K562 (cell line): Measurements from ENCODE around the gene CFD. TPM values are rescaled to one million over a fixed set of nuclear protein-coding genes. Genes with fewer than 3 reads are reported as not detected.

ENCODE experiments used
- ATF7 ChIP-seq: fragments of 450-650 bp; IDR thresholded peaks from 2 replicates; pipeline ENCODE4 v1.7.1; 2014; ENCODE audit warnings: mild to moderate bottlenecking, moderate library complexity
- BRF2 ChIP-seq: IDR thresholded peaks from 3 replicates; pipeline ENCODE4 v1.6.1; 2011; ENCODE audit warnings: borderline replicate concordance, mild to moderate bottlenecking; ENCODE audit not compliant: insufficient read length, insufficient read depth
- FOXA3 ChIP-seq, 2 experiments: fragments of 450-650 bp in 1 of 2; sonication (generic) in 1 of 2; formaldehyde crosslinking; IDR thresholded peaks in 1 of 2; conservative IDR thresholded peaks in 1 of 2; 2 replicates each; pipeline versions ENCODE4 v1.4.0 to v1.8.0; 2020 to 2022; ENCODE audit warnings: mild to moderate bottlenecking in 2 of 2, missing genetic modification reagents in 1 of 2
- KAT7 ChIP-seq: sonication (generic); formaldehyde crosslinking; IDR thresholded peaks from 2 replicates; pipeline ENCODE4 v1.8.0; 2022; ENCODE audit warnings: missing genetic modification reagents, mild to moderate bottlenecking, borderline replicate concordance
- KLF13 ChIP-seq: fragments of 450-650 bp; IDR thresholded peaks from 2 replicates; pipeline ENCODE4 v1.6.1; 2016; ENCODE audit warnings: missing genetic modification characterization, low read depth, mild to moderate bottlenecking, missing compliant biosample characterization, moderate library complexity, borderline replicate concordance
- NFIC ChIP-seq: fragments of 450-650 bp; IDR thresholded peaks from 2 replicates; pipeline ENCODE4 v1.6.1; 2017; ENCODE audit warnings: mild to moderate bottlenecking, inconsistent platforms
- POLR2B ChIP-seq: fragments of 450-650 bp; IDR thresholded peaks from 2 replicates; pipeline ENCODE4 v1.6.1; 2018; ENCODE audit warnings: low read depth; ENCODE audit not compliant: partially characterized antibody
- PURB ChIP-seq: sonication (generic); formaldehyde crosslinking; IDR thresholded peaks from 2 replicates; pipeline ENCODE4 v1.9.0; 2021; ENCODE audit warnings: low read depth, mild to moderate bottlenecking, missing genetic modification reagents
- SAFB ChIP-seq: fragments of 200-400 bp; formaldehyde crosslinking; IDR thresholded peaks from 2 replicates; pipeline ENCODE4 v1.6.1; 2017; ENCODE audit warnings: low read depth, low read length, borderline replicate concordance
- SIN3A ChIP-seq, 2 experiments: fragments of 150-350 bp in 1 of 2; IDR thresholded peaks; 2 replicates each; pipeline ENCODE4 v1.6.1; 2011 to 2016; ENCODE audit warnings: borderline replicate concordance in 2 of 2, low read depth in 2 of 2, low read length in 2 of 2, mild to moderate bottlenecking in 2 of 2, moderate library complexity in 2 of 2; ENCODE audit not compliant: control insufficient read depth in 1 of 2
- SIN3B ChIP-seq: fragments of 450-650 bp; IDR thresholded peaks from 2 replicates; pipeline ENCODE4 v1.6.1; 2017; ENCODE audit warnings: low read depth, mild to moderate bottlenecking, moderate library complexity
- SRF ChIP-seq, 2 experiments: fragments of 250-450, 450-650 bp in 1 of 2; sonication (Bioruptor Pico) in 1 of 2; sonication (generic) in 1 of 2; formaldehyde crosslinking; IDR thresholded peaks; 2 replicates each; pipeline versions ENCODE4 v1.5.0 to v1.5.1; 2020 to 2022; ENCODE audit warnings: mild to moderate bottlenecking in 1 of 2, missing genetic modification reagents in 1 of 2
- TAF1 ChIP-seq: IDR thresholded peaks from 2 replicates; pipeline ENCODE4 v1.6.1; 2011; ENCODE audit warnings: mild to moderate bottlenecking, low read length, moderate library complexity; ENCODE audit not compliant: insufficient read depth, control insufficient read depth, severe bottlenecking; ENCODE audit errors: extremely low read depth
- TAL1 ChIP-seq: fragments of 450-650 bp; IDR thresholded peaks from 2 replicates; pipeline ENCODE4 v1.6.1; 2016; ENCODE audit warnings: mild to moderate bottlenecking
- TEAD4 ChIP-seq, 2 experiments: sonication (generic) in 1 of 2; formaldehyde crosslinking in 1 of 2; IDR thresholded peaks; 2 replicates each; pipeline versions ENCODE4 v1.6.1 to v1.8.0; 2012 to 2022; ENCODE audit warnings: borderline replicate concordance in 1 of 2, inconsistent platforms in 1 of 2, low read length in 1 of 2, mild to moderate bottlenecking in 1 of 2, missing genetic modification reagents in 1 of 2
- ZEB2 ChIP-seq: fragments of 450-650 bp; IDR thresholded peaks from 2 replicates; pipeline ENCODE4 v1.6.1; 2016
- ZNF12 ChIP-seq: sonication (generic); formaldehyde crosslinking; IDR thresholded peaks from 2 replicates; pipeline ENCODE4 v1.4.0; 2020; ENCODE audit warnings: mild to moderate bottlenecking, missing genetic modification reagents
- ZNF384 ChIP-seq: IDR thresholded peaks from 2 replicates; pipeline ENCODE4 v1.6.1; 2012; ENCODE audit warnings: low read depth, low read length, improper control_type of control experiment
- ZNF589 ChIP-seq: fragments of 200-800 bp; sonication (Bioruptor generic); IDR thresholded peaks from 2 replicates; pipeline ENCODE4 v1.6.1; 2016; ENCODE audit warnings: low read depth, missing genetic modification characterization, missing compliant biosample characterization
- polyA plus RNA-seq, 8 experiments: library from polyadenylated mRNA; depleted of rRNA in 4 of 8; stranded (reverse) in 5 of 8; unstranded in 3 of 8; fragments of >200 nt; fragmentation: Nextera tagmentation in 2 of 8; fragmentation: Illumina TruSeq in 1 of 8; extraction: Ambion mirVana in 2 of 8; extraction: Trizol in 1 of 8; gene quantifications; 2 replicates each; pipeline versions ENCODE4 v1.2.1 to v1.2.3, GENCODE V29; 2011 to 2014; ENCODE audit warnings: inconsistent platforms in 1 of 8, missing spikeins in 1 of 8
- total RNA-seq, 7 experiments: library from RNA; depleted of rRNA in 6 of 7; stranded (reverse); fragments of >200 nt in 6 of 7; fragmentation: Illumina TruSeq in 2 of 7; extraction: Trizol in 2 of 7; gene quantifications; 2 replicates each; pipeline versions ENCODE4 v1.2.1 to v1.2.3, GENCODE V29; 2011 to 2021; ENCODE audit warnings: low replicate concordance in 1 of 7
- TF ChIP-seq, protein P1 (sequence below): fragments of 450-650 bp; formaldehyde crosslinking; IDR thresholded peaks from 2 replicates; pipeline ENCODE4 v1.4.0; 2020; ENCODE audit warnings: mild to moderate bottlenecking
- TF ChIP-seq, protein P2 (sequence below): fragments of 250-450 bp; sonication (Bioruptor Pico); IDR thresholded peaks from 2 replicates; pipeline ENCODE4 v1.5.0; 2021; ENCODE audit warnings: mild to moderate bottlenecking, moderate library complexity

CFD gene
- total and polyA plus RNA-seq, 9 of the 15 experiments (the other 6 are each of a cell fraction or from before 2014, with no cell fraction given): 0.52 to 59.4 (median 7.6) TPM

DNA sequence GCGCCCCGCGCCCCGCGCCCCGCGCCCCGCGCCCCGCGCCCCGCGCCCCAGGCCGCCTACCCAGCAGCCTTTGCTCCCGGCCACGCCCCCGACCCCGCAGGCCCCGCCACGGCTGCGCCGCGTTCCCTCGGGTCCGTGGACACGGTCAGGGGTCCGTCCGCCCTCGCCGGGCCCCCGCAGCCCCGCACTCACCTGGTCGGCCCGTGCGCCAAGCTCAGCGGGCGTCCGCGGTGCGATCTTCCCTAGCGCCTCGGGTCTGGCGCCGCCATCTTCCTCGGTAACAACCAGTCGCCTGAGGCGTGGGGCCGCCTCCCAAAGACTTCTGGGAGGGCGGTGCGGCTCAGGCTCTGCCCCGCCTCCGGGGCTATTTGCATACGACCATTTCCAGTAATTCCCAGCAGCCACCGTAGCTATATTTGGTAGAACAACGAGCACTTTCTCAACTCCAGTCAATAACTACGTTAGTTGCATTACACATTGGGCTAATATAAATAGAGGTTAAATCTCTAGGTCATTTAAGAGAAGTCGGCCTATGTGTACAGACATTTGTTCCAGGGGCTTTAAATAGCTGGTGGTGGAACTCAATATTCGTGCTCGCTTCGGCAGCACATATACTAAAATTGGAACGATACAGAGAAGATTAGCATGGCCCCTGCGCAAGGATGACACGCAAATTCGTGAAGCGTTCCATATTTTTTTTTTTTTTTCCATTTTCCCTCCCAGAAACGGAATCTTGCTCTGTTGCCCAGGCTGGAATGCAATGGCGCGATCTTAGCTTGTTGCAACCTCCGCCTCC, 33.6 kb downstream of the CFD start, which contains the start of the genes MED16 and RNU6-9 (continued):
- TF ChIP-seq BRF2: peak; percentile 96
- TF ChIP-seq ZNF589 (CRISPR knock-in tag): no peak
- TF ChIP-seq, protein P1, sequence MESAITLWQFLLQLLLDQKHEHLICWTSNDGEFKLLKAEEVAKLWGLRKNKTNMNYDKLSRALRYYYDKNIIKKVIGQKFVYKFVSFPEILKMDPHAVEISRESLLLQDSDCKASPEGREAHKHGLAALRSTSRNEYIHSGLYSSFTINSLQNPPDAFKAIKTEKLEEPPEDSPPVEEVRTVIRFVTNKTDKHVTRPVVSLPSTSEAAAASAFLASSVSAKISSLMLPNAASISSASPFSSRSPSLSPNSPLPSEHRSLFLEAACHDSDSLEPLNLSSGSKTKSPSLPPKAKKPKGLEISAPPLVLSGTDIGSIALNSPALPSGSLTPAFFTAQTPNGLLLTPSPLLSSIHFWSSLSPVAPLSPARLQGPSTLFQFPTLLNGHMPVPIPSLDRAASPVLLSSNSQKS (CRISPR knock-in tag): no peak
- TF ChIP-seq SIN3B: peak; percentile 90
- TF ChIP-seq TAL1: no peak
- no peak for TF ChIP-seq ZNF12 (CRISPR knock-in tag)
- TF ChIP-seq POLR2B: peak; percentile 27
- peak; percentile 89 for TF ChIP-seq ATF7
- peak; percentile 90 for TF ChIP-seq TEAD4 (IDR thresholded peaks at IDR 0.05; ENCODE audit: low read length)
- no peak for TF ChIP-seq TEAD4 (CRISPR knock-in tag; IDR thresholded peaks at IDR 0.05; ENCODE audit: borderline replicate concordance)
- TF ChIP-seq SAFB: 0 out of 2 replicates have a peak, but pooled peaks have one; percentile 46
- TF ChIP-seq KAT7: no peak
- TF ChIP-seq TAF1: peak; percentile 70
- TF ChIP-seq NFIC: peak; percentile 63; the same call in 1 of the 2 replicates
- peak; percentile 84; the same call in 1 of the 2 replicates for TF ChIP-seq KLF13 (tag)
- peak in 1 of 2 experiments; percentile 63; a peak in 2 of 4 replicates for TF ChIP-seq FOXA3 (CRISPR knock-in tag; conservative IDR thresholded peaks at IDR 0.05 in 1 of 2, IDR thresholded peaks at IDR 0.05 in 1 of 2)
- peak in 1 of 2 experiments; percentile 62; a peak in 1 of 4 replicates for TF ChIP-seq SRF (CRISPR knock-in tag; IDR thresholded peaks at IDR 0.05)
- peak; percentile 55; the same call in 1 of the 2 replicates for TF ChIP-seq ZNF384
- TF ChIP-seq SIN3A (IDR thresholded peaks at IDR 0.05; ENCODE audit: borderline replicate concordance in 2 of 2, control insufficient read depth in 1 of 2, low read depth in 2 of 2, low read length in 2 of 2): peak; percentile 41 to 57; a peak in 2 of 4 replicates
- TF ChIP-seq, protein P2, sequence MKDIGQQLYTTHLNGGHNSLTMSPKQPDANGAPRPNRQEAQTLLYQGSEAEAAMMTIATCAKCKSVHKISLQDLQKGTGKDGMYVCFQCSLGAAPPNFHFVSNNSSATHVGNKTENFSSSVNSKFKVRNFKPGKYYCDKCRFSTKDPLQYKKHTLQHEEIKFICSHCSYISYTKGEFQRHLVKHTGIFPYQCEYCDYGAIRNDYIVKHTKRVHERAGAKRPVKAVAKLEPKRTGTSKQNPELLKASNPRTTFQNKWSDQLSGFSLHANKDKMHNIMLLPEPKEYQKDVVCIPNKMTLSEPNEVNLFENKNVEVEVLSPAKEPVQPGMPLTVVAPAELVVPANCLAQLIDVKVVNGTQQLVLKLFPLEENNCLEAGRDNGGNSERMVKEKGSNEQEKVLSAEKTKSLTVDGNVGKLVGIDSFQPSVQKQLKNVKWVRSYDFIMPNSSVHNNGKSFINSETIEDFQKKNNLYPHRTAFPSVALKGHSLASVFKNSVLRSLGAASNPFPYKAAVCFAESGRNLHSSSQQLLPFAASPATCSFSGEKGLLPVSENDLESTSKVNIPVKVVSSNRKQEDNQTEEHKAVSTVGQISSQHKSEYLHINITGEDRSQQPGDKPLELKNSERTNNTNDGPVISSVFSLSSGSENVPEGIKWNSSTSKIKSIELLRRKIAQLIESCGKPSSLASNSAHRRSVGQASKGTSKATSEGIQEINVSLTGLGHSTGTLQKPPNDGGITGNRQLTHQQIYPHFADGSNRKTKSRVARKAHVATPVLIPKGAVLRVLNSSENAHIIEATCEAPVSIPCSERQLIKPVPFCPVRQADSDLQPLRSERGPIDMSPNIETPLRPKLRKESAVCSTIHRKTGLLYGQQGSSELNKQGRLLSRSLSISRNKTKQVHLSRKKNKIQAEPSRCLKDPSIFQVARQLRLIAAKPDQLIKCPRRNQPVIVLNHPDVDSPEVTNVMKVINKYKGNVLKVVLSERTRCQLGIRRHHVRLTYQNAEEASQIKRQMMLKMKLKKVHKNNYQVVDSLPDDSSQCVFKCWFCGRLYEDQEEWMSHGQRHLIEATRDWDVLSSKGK: no peak
- no peak for TF ChIP-seq PURB (CRISPR knock-in tag)
- peak; percentile 25; the same call in 1 of the 2 replicates for TF ChIP-seq ZEB2
